Panc1 (cell line): ENCODE data around the gene DHX15. TPM values are rescaled to one million over a fixed set of nuclear protein-coding genes. Genes with fewer than 3 reads are reported as not detected.

Source experiments
- ATAC-seq: fragments of 200-7000 bp; cut with Tn5 transposase; 2 replicates; pipeline ENCODE4 v1.9.1; 2020; ENCODE audit warnings: mild to moderate bottlenecking, moderate library complexity
- BruUV-seq: library from RNA; stranded (reverse); fragments of 400-500 nt; replicated peaks from 2 replicates; lab custom pipeline; 2021; lab: Mats Ljungman, UMichigan
- CTCF ChIA-PET: fragments of 300-600 bp; sonication (Branson Sonifier 250); formaldehyde crosslinking; loops from one replicate; lab custom pipeline; 2022; ENCODE audit warnings: antibody characterized with exemption; lab: Charles Lee
- POLR2A ChIA-PET: fragments of 300-600 bp; sonication (Branson Sonifier 250); formaldehyde crosslinking; loops from one replicate; lab custom pipeline; 2022; ENCODE audit warnings: antibody characterized with exemption; lab: Charles Lee
- DNase-seq: peaks from one replicate; pipeline ENCODE4 v3.0.0-alpha.2; 2010; ENCODE audit warnings: low read depth, low spot score
- H3K27ac ChIP-seq: 2 replicates; pipeline ENCODE4 v1.5.1; 2011; ENCODE audit warnings: mild to moderate bottlenecking, low read length, inconsistent platforms
- H3K27me3 ChIP-seq: fragments of 200-500 bp; sonication (Bioruptor generic); 2 replicates; pipeline ENCODE4 v1.6.0; 2014; ENCODE audit warnings: low read length, inconsistent platforms; ENCODE audit not compliant: control insufficient read depth, insufficient read depth
- H3K36me3 ChIP-seq: fragments of 200-500 bp; sonication (Bioruptor generic); 2 replicates; pipeline ENCODE4 v1.5.1; 2014; ENCODE audit warnings: inconsistent platforms, mild to moderate bottlenecking, low read length, moderate library complexity; ENCODE audit not compliant: control insufficient read depth, insufficient read depth
- H3K4me1 ChIP-seq: 2 replicates; pipeline ENCODE4 v1.5.1; 2011; ENCODE audit warnings: inconsistent platforms, mild to moderate bottlenecking, low read length, moderate library complexity; ENCODE audit not compliant: control insufficient read depth, insufficient read depth
- H3K4me3 ChIP-seq, 2 experiments: 2 replicates each; pipeline ENCODE4 v1.5.1; 2011 to 2012; ENCODE audit warnings: low read depth in 2 of 2, low read length in 2 of 2, mild to moderate bottlenecking in 2 of 2, inconsistent platforms in 1 of 2, moderate library complexity in 1 of 2
- H3K9me3 ChIP-seq: fragments of 200-500 bp; sonication (Bioruptor generic); 2 replicates; pipeline ENCODE4 v1.5.1; 2014; ENCODE audit warnings: low read depth, mild to moderate bottlenecking, inconsistent platforms, low read length, moderate library complexity; ENCODE audit not compliant: control insufficient read depth, insufficient read depth
- CTCF ChIP-seq: fragments of 450-650 bp; IDR thresholded peaks from 2 replicates; pipeline ENCODE4 v1.5.1; 2017; ENCODE audit warnings: mild to moderate bottlenecking
- POLR2AphosphoS5 ChIP-seq: IDR thresholded peaks from 2 replicates; pipeline ENCODE4 v1.6.1; 2012; ENCODE audit warnings: mild to moderate bottlenecking, low read depth, low read length, moderate library complexity
- REST ChIP-seq, 2 experiments: IDR thresholded peaks; 2 replicates each; pipeline ENCODE4 v1.6.1; 2011 to 2012; ENCODE audit warnings: low read depth in 2 of 2, control low read depth in 1 of 2, low read length in 1 of 2, mild to moderate bottlenecking in 1 of 2, moderate library complexity in 1 of 2; ENCODE audit not compliant: insufficient read depth in 1 of 2
- SIN3A ChIP-seq: IDR thresholded peaks from 2 replicates; pipeline ENCODE4 v1.6.1; 2012; ENCODE audit warnings: low read depth, mild to moderate bottlenecking, low read length, moderate library complexity, borderline replicate concordance; ENCODE audit not compliant: insufficient read depth
- TCF7L2 ChIP-seq: IDR thresholded peaks from 2 replicates; pipeline ENCODE4 v1.6.1; 2011; ENCODE audit warnings: mild to moderate bottlenecking, low read depth, low read length, inconsistent platforms
- in situ Hi-C: cut with HindIII; loops from 2 replicates; pipeline ENCODE4 v1.10.0; 2016; ENCODE audit warnings: low sequenced_read_pairs, low pct_unique_long_range_greater_than_20kb
- intact Hi-C: fragments of 100-400 bp; cut with micrococcal nuclease; formaldehyde crosslinking; loops from one replicate; pipeline ENCODE4 v1.10.0; 2022; ENCODE audit not compliant: unreplicated experiment
- total RNA-seq: library from RNA; stranded (reverse); gene quantifications from one replicate; pipeline ENCODE4 v1.2.1, GENCODE V29; 2021; ENCODE audit not compliant: unreplicated experiment

DHX15 gene
- total RNA-seq, 1 experiment from 2014 or later: 118 TPM

- no peak for DNase-seq
- H3K4me3 ChIP-seq: no peak overlapping the region
- no peaks in the 10 kb centered on the region for H3K27me3 ChIP-seq
- H3K36me3 ChIP-seq: no peaks in the 10 kb centered on the region
- no TSS peak for BruUV-seq
- H3K4me1 ChIP-seq: no peaks in the 10 kb centered on the region; the same call in 1 of the 2 replicates
- POLR2A ChIA-PET: no interaction called here
- TF ChIP-seq CTCF (no peak), SIN3A (no peak), TCF7L2 (no peak), POLR2AphosphoS5 (no peak), REST (IDR thresholded peaks at IDR 0.05; ENCODE audit: insufficient read depth in 1 of 2, low read depth in 2 of 2, low read length in 1 of 2) (no peak)
- CTCF ChIA-PET: no interaction called here
- no peaks in the 10 kb centered on the region for H3K9me3 ChIP-seq
- in situ Hi-C loops: no loop called here
- ATAC-seq: no peak
- intact Hi-C loops: no loop called here
- H3K27ac ChIP-seq: no peak overlapping the region
These were observed 5.1 kb upstream of the DHX15 start for GRCh38 chr4:24589448-24589847.

GRCh38 chr4:24588216-24588954 is 4.0 kb upstream of the DHX15 start:
- ATAC-seq: no peak
- DNase-seq: no peak
- no peak overlapping the region for H3K4me3 ChIP-seq
- in situ Hi-C loops (no loop called here), intact Hi-C loops (no loop called here)
- peaks cover 3% of the 10 kb centered on the region; the same call in 1 of the 2 replicates for H3K36me3 ChIP-seq
- H3K27ac ChIP-seq: no peak overlapping the region
- ChIA-PET POLR2A (no interaction called here), CTCF (interaction anchor here (0.5 kb wide), 1 partner anchor 278 kb away, joined by 13 read pairs; no protein-coding TSS in a partner anchor)
- H3K4me1 ChIP-seq: no peaks in the 10 kb centered on the region; the same call in 1 of the 2 replicates
- no peaks in the 10 kb centered on the region for H3K27me3 ChIP-seq
- BruUV-seq: no TSS peak
- no peaks in the 10 kb centered on the region for H3K9me3 ChIP-seq
- TF ChIP-seq CTCF: no peak
- no peak for TF ChIP-seq REST (IDR thresholded peaks at IDR 0.05; ENCODE audit: insufficient read depth in 1 of 2, low read depth in 2 of 2, low read length in 1 of 2)
- TF ChIP-seq SIN3A: no peak
- no peak for TF ChIP-seq POLR2AphosphoS5
- no peak for TF ChIP-seq TCF7L2
